Activated T-helper 1 cell treated with Interleukin-2 at 50 U/mL for 16 hours (primary cell): ENCODE measurements around the gene TPRG1.

Source experiments
- DNase-seq: peaks from one replicate; pipeline ENCODE4 v3.0.0-alpha.2; 2020; ENCODE audit warnings: low read depth

Gene TPRG1, protein sequence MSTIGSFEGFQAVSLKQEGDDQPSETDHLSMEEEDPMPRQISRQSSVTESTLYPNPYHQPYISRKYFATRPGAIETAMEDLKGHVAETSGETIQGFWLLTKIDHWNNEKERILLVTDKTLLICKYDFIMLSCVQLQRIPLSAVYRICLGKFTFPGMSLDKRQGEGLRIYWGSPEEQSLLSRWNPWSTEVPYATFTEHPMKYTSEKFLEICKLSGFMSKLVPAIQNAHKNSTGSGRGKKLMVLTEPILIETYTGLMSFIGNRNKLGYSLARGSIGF

DNA sequence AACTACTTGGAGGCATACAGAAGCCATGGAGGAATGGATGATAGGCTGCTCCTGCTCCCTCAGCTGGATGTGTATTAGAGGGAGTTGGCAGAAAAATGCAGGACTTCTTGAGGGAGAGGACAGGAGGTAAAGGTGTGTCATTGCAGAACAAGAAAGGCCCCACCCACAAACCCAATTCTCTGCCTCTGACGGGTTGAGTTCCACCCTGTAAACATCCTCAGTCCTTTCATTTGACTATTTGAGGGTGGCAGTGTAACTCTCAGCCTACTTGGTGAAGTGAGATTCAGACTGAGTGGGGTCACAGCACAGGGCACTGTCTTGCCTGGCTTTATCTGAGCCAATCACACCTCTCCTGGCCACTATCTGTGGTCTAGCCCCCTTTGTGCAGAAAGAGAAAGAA is at the start of gene TPRG1:
Gene TPRG1, plus strand, starts transcription at position 265 of the 400 bp plus-strand sequence. CDS start 35,414 bp downstream, outside the sequence.
- no peak for DNase-seq

DNA sequence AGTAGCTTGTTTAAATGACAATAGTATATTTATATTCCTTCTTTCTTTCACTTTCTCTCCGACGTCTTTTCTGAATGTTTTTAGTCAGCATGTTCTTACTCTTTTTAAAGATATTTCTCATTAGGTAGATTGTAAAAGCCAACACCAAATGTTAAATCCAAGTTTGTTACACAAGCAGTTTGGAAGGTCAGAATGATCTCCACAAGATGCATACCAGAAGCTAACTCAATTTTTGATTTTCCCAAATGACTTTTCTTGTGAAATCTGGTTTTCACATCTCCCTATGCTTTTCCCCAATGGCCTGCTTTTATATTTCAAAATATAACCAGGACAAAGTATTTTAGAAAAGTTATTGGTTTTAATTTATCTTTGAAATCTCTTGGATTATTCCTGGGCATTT is 49.7 kb upstream of the TPRG1 start:
- DNase-seq, result no peak

DNA sequence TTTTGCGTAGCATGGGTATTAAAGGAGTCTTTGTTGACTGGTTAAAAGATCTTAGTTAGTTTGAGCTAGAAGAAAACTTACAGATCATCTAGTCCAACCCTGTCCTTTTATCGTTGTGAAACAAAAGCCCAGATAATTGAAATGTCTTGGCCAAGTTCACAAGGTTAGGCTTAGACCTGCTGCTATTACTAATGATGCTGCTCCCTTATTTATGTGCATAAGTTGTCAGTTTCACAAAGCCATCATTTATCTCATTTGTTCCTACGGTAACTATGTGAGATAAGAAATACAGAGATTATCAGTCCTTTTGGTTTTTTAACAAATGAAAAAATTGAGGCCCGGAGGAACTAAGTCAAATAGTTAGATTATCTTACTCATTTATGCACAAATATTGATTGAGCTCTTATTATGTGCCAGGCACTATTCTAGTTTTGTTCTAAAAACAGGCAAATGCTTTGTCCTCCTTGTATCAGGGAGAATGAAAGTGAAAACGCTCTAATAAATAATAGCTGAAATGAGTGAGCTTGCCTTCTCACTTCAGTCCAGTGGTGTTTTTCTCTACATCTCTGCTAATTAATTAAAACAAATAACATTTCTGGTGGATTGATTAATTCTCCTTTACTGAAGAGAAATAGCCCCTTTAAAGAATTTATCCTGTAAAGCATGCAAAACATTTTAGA is 49.1 kb upstream of the TPRG1 start:
- DNase-seq, result no peak

DNA sequence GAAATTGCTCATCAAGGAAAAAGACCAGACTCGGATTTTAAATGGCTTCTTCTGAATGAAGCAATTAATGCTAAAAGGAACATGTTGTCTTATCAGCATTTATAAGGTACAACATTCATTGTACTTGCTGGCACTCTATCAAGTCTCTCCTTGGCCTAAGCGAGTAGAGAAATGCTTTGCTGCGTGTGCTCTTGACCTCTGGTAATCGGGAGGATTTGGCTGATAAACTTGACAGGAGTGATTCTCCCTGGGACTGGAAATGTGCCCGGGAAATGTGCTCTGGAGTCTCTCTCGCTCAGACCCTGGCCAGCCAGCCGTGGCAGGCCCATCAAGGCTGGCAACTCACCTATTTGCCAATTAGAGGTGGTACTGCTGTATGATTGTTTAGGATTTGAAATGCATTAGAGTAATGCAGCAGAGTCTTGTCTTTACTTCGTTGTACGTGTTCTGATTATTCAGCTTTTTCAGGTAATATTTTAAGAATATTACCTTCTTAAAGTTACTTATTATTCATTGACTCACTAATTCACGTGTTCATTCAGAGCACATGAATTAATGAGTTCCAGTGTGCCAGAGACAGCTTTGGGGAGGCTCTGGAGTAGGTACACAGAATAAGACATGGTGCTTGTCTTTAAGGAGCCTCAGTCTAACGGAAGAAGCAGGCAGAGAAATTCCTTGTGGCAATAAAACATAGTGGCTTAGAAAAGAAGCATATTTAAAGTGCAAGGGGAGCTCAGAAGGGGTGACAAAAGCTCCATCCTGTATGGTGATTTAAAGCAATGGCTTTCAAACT is 48.0 kb upstream of the TPRG1 start:
- DNase-seq, result no peak

DNA sequence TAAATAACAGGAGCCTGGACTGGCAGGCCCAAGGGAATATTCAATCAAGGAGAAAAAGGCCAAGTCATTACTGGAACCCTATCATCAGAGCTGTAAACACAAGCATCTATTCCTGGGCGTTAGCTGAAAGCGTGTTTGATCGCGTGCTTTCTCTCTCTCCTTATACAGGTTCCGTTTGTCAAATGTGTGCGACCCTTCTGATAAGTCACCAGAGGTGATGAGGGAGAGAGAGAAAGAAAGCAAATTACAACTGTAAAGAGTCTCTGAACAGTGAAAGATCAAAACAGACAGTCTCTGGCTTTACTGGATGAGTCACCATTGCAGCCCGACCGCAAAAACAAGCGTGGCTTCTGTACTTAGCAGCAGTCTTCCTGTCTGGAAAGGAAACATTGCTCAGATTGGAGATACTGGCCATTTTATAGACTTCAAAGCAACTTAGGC is 39.5 kb upstream of the TPRG1 start:
- peak; percentile 61 for DNase-seq

DNA sequence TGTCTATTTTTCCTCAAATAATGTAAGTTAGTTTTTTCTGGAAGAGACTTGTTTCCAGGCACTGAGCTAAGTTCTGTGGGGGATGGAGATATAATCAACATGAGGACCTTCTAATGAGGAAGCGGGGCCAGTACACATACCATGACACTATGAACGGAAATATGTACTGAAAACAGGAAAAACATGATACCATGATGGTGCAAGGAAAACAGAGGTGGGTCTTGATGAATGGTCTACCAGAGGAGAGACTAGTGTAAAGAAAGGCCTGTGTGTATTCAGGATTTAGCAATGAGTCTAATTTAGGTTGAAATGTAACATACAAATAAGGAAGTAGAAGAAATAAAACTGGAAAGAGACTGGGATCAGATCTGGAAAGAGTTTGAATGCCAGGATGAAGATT is 38.9 kb upstream of the TPRG1 start:
- DNase-seq, result no peak

DNA sequence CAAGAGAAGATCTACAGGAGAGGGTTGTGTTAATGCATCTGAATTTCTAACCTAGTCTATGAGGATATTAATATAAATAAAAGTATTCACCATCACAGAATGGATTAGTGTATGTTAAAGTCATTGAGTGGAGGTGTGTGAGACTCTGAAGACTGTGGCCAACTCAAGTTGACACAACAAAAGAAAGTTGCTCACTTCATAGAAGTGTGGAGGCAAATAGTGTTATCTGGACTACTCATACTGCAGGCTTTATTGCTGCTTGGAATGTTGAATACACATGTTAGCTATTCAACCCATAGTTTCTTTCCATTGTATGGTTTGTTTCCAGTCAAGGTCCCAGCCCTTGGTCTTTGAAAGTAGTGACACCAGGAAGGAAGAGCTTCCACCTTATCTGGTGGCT is 38.0 kb upstream of the TPRG1 start:
- DNase-seq, result no peak

DNA sequence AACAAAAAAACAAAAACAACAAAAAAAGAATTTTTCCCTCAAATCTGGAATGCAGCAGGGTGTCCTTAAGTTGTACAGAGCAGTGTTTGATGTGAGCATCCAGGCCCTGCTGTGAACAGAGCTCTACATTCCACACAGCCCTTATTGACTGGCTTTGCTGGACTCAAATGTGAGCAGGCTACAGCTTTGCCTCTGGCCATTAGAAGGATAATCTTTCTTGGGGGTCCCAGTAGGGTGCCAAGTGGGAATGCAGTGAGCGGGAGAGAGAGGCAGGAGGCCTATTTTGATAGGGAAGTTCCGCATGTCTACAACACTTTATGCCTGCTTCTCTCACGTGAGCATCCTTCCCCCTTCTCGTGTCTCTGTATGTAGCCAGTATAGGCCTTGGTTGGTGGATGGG is 34.4 kb upstream of the TPRG1 start:
- no peak for DNase-seq

DNA sequence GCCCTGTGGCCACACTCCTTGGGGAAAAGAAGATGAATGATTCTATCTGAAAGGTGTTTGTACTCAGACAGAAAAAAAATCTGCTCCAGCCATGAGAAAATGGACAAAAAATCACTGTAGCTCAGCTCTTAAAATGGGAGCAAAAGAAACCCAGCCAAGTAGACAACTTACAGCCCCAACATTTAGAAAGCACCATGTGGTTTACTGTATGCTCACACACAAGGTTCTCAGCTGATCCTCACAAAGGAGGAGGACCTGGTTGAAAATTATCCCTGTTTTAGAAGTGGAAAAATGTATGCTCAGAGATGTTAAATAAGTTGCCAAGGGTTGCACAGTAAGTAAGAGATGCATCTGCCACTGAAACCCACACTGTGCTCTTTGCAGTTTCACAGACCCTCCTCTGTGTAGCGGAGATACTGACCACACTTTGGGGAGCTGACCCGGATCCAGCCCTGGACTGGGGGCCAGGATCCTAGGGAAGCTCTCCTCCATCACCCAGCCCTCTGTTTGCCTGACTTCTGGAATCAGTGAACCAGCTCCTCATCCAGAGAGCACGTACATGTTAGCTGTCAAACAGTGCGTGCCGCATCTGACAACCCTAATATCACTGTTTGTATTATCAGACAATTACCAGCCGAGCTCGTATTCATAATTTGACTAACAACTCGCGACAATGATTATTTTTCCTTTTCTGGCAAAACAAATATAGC is 32.7 kb upstream of the TPRG1 start:
- DNase-seq, result no peak

DNA sequence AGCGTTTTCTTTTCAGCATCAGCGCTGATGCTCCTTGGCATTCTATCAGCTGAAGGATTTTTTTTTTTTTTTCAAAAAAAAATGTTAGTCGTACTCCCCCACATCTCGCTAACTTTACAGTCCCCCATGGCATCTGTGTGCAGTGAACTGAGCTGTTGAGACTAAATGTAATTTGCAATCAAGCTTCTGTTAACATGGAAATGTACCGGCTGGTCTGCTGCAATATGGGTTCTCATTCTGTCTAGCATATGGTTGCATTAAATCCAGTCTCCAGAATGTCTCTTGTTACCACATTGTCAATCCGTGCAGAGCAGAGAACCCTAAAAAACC is 32.2 kb upstream of the TPRG1 start:
- no peak for DNase-seq

DNA sequence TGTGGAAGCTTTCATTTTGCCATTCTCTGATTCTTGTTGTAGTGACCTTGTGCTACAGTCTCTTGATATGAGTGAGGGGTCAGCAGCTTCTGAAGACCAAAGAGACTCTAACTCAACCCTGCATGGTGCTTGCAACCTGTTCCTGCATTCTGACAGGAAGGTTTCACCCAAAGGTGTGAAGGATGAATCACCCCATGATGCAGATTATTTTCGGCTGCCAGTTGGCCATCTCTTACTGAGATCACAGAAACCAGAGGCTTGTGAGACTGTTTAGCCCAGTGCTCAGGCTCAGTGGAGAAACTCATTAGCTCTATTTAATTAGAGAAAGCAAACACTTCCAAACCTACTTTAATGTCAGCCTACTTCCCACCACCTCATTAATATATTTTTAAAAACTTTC is 29.2 kb upstream of the TPRG1 start:
- DNase-seq, result peak; percentile 18

DNA sequence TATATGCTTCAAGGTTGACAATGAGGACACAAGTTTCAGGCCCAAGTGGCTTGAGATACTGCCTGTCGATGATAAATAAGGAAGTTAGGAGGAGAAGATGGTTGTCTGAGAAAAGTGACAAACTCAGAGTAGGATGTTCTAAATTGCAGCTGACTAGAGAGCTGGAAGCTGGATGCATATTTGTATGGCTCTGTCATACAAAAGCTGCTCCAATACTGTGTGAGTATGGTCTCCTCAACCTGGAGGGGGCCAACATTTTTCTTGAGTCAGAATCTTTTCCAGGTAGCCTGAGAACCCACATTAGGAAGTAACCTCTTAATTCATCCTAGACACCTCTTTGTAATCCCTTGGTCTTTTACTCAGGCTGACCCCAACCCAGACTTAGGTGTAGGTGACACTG is 28.4 kb upstream of the TPRG1 start:
- DNase-seq, result no peak

DNA sequence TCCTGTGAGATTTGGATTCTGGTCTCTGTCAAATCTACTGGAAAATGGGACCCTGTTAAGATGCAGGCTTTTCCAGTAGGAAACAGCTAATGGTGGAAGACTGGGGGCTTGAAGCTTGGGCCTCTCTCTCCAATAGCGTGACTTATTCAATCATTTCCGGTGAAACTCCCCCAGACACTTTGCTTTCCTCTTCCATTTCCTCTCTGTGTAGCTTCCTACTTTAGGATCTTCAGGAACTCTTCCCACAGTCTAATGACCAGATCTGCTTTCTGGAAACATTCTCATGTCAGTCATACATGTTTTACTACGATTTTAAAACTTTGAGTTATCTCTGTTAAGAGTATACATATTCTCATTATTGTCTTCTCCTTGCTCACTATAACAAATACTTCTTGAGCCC is 28.0 kb upstream of the TPRG1 start:
- no peak for DNase-seq

DNA sequence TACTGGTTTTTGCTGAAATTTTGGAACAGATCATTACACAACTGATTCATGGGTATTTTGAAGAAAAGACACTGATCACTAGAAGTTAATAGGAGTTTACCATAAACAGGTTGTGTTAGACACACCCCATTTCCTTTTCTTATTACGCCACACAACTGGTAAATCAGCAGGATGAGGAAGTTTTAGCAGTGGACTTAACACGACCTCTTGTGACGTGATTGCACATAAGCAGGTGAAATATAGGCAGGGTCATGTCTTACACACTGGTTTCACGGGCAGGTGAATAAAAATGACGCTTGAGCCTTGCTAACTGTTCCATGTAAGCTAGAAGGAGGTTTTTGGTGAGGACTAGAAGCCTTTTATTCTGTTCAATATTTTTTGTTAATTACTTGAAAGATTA is 27.1 kb upstream of the TPRG1 start:
- no peak for DNase-seq

DNA sequence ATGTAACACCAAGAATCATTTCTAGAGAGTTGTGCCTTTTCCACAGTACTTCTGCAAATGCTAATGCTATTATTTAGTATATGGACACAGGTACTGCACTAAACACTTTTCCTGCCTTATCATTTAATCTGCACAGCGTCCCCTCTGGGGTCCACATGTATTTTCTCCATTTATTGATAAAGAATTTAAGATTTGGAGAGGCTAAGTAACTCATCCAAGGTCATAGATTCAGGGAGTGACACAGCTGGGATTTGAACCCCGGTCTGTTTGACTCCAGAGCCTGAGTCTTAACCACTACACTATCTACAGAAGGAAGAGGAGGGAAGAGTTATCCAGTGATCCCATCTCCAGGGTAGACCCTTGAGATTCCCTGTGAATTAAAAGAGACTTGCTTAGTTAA is 24.9 kb upstream of the TPRG1 start:
- DNase-seq, result no peak

DNA sequence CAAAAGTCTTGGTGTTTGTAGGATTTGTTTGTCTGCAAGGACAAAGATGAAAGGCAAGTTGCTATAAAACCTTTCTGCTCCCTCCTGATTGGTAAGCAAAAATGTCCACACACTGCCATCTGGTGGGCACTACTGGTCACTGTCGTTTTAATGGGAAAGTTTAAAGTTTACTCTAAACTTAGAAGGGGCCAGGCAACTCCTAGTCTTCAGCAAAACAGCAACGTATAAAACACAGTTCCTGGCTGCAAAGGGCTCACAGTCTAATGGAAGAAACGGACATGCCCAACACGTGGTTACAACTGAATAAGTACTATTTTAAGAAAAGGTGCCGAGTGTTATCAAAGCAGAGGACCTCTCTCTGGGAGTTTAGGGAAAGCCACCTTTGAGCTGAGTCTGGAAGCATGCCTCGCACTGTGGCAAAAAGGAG is 23.7 kb upstream of the TPRG1 start:
- peak; percentile 47 for DNase-seq

DNA sequence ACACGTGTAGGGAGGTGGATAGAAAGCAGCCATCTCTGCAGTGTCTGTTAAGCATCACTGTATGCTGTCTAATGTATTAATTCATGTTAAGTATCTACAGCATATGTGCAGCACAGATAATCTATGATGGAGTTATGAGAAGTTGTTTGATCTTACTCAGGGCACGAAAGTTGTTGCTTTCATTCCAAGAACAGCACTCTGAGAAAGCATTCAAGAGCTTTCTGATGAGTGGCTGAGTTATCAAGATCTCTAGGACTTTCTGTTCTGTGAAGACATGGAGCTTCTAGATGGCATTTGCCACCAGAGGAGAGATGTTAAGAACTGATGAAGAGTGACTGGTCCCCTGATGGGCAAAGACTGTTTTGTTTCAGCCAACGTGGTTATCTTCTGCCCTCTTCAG is 22.6 kb upstream of the TPRG1 start:
- no peak for DNase-seq

DNA sequence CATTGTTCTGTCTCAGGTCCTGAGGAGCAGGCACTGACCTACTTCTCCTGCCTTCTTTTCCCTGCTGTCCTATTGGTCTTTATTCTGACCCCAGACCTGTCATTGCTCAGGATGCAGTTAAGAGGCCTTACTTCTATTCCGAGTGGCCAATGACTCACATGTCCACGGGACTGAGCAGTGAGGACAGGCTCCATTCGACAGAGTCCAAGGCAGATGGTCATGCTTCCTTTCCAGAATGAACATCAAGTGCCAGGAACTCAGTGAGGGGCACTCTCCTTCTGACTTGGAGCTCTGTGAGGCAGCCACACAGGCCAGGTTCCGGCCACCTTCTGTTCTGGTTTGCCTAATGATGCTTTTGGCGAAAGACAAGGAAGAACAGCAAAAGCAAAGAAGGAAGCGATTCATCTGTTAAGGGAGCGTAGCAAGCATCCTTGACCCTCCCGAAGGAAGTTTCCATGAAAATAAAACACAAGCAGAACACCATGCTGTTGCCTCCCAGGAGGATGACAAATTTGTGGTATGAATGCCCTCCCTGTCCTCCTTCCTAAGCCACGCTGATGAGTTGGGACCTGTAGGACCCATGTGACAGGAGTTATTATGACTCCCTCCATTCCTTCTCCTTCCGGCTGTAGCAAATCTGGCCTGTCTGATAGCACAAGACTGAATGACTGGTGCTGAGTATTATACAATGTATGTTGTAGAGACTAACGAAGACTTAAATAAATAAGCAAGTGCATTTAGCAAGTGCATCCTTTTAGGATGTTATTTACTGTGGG is 14.4 kb upstream of the TPRG1 start:
- no peak for DNase-seq

DNA sequence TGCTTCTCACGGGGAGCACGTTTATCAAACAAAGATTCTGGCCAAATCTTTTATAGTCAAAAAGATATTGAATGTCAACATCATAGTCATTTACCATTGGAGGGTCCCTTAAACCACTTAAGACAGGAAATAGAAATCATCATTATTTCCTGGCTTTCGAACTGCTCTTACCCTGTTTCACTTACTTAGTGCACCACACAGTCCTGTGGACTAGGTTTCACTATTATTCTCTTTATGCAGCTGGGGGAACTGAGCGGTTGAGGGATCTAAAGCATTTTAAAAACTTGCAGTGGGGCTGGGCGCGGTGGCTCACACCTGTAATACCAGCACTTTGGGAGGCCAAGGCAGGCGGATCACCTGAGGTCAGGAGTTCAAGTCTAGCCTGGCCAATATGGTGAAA is 13.7 kb upstream of the TPRG1 start:
- no peak for DNase-seq

DNA sequence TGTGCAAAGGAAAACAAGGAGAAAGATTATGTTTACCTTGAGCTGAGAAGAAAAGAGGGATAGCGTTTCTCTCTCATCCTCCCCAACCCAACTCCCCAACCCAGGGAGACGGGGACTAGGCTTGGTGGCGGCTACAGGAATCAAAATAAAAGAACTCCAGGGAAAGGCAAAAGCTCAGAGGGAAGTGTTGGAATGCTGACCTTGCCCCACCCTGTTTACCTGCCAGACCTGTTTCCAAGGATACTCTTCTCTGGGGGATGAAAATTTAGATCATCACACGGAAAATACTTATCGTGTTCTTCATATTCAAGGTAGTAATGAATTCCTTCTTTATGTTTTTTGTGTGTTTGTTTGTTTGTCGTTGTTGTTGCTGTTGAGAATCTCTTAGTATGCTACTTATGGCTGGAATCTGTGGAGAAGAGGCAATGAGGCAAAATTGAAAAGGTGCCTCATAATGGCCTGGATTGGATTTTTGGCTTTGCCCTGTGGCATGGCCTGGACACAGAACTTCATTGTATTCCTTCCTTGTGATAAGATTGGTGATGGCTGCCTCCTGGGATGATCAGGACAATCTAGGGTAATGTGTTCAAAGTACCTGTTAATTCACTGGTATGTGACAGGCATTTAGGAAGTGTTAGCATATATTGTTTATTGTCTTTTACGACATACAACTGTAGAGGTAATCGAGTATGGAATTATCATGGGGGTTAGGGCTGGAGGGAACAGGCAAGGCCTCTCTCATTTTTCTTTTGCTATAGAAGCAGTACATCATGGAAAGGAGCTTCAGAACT is 11.1 kb upstream of the TPRG1 start:
- no peak for DNase-seq

DNA sequence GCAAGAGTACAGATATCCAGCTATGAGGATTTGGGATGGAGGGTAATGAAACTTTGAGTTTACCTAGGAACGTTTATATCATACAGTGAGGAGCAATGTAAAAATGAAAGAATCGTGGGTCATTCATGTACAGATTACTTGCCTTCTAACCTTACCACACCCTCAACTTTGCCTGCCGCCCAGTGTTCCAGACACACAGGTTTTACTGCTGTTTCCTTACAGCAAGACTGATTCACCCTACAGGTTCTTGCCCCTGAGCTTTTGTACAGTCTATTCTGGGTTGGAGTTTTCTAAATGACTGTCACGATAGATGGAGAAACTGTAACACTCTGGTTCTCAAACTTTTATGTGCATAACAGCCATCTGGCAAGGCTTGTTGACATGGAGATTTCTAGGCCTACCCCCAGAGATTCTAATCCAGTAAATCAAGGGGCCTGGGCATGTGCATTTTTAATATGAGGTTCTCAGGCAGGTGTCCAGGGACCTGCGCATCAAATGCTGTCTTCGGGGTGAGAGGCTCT is 6.6 kb upstream of the TPRG1 start:
- no peak for DNase-seq
